8988T (cell line): ENCODE data around the gene MMEL1.

ENCODE experiments used
- DNase-seq: peaks from one replicate; pipeline ENCODE4 v3.0.0; 2011

MMEL1 gene

DNA sequence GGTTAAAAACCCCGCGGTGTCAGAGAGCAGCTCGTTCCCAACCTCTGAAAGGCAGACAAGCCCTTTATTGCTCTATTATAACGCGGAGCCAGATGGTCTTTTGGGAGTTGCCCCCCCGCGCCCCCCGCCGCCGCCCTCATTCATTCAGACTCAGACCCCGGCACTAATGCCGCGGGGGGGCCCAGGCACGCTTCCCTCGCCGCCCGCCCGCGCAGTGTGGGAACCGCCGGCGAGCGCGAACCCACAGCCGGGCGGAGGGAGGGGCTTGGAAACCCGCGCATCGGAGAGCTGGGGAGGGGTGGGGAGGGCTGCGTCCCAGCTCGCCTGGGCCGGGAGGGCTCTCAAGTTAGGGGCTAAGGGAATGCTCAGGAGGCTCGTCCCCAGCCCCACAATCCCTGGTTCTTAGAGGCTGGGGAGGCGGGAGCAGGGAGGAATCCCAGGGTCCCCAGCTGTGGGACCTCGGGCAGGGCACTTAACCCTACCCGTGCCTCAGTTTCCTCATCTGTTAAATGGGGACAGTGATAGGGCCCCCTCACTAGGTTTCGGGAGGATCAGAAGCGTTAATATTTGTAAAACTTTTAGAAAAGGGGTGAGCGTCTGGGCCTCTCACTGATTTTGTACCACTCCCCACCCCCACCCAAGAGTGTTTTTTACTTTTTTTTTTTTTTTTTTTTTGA, 91.9 kb downstream of the MMEL1 start:
- no peak for DNase-seq
